HG03442 (cell line): ENCODE data around the gene PACS1.
"Not testable (repeated sequence)": the region's sequence is repeated elsewhere in the genome, so short reads cannot be mapped to it uniquely, and the experiment has no call there.

Experiments used
- ATAC-seq: cut with Tn5 transposase; IDR thresholded peaks from one replicate; pipeline ENCODE4 v1.9.1; 2021; ENCODE audit warnings: mild to moderate bottlenecking, moderate library complexity; ENCODE audit not compliant: unreplicated experiment

The PACS1 gene

DNA sequence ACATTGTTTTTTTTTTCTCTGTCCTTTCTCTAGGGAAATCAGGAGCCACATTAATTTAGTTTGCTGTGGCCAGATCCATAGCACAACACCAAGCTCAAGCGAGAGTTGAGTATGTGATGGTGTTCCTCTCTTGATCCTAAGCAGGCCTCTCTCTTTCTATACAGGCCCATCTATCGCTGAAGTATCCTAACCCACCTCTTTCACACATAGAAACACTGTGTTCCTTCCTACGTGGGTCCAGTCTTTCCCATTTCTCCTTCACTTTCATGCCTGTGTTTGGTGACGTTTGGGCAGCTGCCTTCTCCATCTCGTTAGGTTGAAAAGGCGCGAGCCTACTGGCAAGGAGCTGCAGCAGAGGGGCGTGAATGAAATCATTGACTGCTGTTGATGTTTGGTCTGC lies 2.4 kb downstream of the PACS1 start:
- ATAC-seq, result no peak

DNA sequence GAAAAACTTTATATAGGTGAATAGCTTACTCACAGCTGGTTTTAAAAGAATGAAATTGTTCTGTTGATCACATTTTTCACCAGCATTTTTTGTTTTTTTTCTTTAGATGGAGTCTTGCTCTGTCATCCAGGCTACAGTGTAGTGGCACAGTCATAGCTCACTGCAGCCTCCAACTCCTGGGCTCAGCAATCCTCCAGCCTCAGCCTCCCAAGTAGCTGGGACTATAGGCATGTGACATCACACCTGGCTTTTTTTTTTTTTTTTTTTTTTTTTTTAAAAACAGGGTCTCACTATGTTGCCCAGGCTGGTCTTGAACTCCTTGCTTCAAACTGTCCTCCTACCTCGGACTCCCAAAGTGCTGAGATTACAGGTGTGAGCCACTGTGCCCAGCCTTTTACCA lies 3.6 kb downstream of the PACS1 start:
- no peak for ATAC-seq

DNA sequence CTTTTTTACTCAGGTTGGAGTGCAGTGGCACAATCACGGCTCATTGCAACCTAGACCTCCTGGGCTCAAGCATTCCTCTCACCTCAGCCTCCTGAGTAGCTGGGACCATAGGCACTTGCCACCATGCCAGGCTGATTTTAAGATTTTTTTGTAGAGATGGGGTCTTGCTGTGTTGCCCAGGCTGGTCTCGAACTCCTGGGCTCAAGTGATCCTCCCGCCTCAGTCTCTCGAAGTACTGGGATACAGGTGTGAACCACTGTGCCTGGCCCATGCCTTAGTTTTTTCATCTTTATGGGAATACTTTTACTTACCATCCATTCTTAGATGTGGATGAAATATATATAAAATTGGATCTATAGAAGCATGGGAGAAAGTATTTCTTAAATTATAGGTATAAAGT lies 5.2 kb downstream of the PACS1 start:
- no peak for ATAC-seq

DNA sequence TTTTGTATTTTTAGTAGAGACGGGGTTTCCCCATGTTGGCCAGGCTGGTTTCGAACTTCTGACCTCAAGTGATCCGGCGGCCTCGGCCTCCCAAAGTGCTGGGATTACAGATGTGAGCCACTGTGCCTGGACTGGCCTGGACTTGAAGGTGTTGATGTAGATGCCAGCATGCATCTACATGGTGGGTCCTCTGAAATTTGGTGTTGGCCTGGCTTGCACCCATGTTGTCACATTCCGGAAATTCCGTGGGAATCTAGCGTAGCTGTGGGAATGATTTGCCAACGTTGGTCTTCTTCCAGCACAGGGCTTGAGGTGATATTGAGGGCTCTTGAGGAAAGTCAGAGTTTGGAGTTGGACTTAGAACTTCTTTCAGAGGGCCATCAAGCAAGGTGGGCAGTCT lies 6.5 kb downstream of the PACS1 start:
- ATAC-seq, result no peak

DNA sequence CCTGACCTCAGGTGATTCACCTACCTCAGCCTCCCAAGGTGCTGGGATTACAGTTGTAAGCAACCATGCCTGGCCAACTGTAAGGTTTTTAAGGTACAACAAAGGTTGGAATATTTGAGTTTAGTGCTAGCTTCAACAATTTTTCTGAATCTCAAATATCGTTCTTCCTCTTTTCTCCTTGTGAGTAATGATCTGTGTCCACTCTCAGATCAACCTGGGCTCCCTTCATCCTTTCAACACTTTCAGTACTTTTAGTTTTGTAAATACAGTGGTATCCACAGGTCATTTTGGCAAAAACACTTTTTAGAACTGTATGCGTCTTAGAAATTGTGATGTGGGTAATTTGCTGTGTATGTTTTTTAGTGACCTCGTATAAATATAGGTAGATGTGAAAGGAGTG lies 7.9 kb downstream of the PACS1 start:
- no peak for ATAC-seq

DNA sequence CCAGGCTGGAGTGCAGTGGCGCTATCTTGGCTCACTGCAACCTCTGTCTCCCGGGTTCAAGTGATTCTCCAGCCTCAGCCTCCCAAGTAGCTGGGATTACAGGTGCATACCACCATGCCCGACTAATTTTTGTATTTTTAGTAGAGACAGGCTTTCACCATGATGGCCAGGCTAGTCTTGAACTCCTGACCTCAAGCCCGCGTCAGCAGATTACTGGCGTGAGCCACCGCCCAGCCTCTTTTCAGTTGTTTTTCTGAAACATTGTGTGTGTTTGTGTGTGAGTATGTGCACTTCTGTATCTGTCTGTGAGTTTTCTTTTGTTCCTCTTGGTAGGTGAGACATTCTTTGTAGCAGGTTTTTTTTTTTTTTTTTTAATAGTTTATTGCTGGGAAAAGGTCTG lies 8.9 kb downstream of the PACS1 start:
- ATAC-seq, result not testable (repeated sequence)

DNA sequence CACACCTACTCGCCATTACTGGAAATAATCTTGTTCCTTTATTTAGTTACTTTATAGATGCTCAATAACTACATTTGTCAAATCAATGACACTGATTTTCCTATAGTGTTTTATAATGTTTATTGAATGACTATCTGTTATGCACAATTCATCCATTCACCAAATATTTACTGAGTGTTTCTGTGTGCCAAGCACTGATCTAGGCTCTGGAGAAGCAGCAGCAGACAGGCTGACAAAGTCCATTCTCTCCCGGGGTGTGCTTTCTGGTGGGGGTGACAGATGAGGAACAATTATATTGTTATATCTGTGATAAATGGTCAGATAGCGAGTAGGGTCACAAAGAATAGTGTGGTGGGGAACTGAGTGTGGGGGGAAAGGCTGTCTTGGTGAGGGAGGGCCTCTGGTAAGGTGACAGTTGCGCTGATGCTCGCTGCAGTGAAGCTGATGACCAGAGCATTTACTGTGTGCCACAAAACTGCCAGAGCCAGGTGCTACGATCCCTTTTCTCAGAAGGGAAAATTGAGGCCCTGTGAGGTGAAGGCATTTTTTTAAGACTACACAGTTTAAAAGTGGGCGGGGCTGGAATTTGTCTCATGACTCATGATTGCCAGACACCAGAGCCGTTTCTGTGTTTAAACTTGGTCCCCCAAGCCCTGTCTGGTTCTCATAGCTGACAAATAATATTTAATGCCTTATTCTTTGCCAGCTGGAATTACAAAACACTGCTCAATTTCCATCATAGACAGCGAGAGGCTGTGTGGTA lies 10.2 kb downstream of the PACS1 start:
- ATAC-seq, result no peak

DNA sequence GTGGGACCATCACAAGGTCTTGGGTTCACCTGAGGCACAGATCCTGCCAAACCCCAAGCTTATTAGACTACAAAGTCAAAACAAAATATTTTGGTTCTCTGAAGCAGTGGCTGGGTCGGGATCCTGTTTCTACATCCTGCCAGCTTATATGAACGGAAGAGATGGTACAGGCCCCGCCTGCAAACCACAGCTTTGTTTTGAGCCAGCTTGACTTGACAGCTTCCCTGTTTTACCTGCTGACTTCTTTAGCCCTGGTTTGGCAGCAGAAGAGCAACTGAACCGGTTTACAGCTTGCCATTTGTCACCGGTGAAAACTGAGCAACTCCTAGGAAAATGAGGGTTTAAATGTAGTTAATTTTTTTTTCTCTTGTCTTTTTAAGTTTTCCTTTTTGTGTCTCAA lies 11.4 kb downstream of the PACS1 start:
- no peak for ATAC-seq

DNA sequence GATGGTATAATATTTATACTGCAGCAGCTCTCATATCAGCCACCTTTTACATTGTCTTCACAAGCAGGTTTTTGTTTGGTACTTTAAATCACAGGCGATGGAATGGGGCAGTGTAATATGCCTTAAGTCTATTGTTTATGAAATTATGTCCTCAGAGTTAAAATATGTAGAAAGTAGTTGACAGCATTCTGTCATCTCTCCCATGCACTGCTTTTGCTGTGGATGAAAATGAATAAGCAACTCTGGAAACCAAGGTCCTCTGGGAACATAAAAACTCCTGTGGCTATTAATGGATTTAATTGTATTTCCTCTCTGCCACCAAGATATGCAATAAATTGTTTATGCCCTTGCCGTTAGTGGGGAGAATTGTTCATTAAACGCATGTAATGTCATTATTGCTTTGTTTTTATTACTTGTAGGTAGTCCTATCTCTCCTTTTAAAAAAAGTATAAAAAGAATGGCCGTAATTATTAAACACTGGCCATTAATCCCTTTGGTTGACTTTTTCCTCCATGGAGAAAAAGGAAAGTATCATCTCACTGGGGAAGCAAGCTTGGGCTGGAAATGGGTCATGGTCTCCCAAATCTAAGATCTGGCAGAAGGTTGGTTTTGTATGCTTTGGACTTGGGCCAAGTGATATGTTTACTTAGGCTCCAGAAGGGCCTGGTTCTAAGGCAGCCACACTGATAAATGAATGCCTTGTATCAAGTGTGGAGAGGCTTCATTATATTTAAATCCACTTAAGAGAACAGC lies 13.1 kb downstream of the PACS1 start:
- no peak for ATAC-seq

DNA sequence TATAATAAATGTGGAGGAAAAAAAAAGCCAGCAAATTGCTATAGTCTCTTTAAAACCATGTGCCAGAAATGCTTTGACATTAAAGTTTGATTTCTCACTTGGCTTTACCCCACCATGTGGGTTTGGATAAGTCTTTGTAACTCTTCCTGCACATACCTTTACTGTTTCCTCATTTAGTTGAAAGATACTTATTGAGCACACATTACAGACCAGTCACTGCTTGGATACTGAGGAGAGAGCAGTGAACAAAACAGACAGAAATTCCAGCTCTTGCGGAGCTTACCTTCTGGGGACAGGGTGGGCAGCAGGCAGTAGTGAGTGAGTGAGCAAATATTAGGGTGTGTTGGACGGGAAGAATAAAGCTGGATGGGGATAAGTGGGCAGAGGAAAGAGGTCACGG lies 13.7 kb downstream of the PACS1 start:
- ATAC-seq, result no peak

DNA sequence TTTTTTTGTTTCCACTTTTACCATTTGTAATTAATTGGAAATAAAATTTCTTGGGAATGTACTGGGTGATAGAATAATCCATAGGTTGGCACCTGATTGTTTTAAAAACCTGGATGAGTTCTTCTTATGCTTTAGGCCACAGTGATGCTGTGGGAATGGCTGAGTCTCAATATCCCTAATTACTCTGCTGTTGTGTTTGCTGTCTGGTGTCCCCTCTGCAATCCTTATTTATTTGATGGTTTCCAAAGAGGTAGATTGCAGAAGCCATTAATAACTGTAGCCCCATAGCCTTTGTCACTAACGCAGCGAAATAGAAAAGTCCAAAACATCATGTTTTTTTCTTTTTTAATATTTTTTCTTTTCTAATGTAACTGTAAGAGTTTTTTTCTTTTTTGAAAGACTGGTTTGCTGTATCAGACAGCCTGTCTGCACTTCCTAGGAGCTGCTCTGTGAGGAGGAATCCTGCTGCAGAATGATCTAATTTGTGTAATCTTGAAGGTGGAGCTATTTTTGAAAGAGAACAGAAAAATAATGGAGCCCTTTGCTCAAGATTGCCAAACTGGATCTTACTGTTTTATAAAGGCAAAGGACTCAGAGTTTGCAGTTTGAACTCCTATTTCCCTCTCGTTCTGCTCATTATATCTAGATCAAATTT lies 14.9 kb downstream of the PACS1 start:
- ATAC-seq, result no peak

DNA sequence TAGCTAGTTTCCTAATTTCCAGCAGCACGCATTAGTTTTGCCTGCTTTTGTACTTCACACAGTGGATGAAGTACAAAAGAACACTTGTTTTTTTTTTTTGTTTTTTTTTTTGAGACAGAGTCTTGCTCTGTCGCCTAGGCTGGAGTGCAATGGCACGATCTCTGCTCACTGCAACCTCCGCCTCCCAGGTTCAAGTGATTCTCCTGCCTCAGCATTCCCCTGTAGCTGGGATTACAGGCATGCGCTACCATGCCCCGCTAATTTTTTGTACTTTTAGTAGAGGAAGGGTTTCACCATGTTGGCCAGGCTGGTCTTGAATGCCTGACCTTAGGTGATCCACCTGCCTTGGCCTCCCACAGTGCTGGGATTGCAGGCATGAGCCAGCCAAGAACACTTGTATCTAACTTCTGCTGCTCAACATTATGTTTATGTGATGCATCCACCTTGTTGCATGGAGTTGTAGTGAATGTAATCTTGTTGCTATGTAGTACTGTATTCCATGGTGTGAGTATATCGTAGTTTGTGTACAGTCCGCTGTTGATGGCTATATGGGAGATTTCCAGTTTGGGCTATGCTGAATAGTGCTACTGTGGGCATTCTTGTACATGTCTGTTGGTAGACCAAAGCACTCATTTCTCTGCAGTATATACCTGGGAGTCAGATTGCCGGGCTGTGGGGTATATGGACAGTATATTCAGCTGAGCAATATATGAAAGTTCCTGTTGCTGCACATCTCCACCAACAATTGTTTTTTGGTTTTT lies 17.3 kb downstream of the PACS1 start:
- ATAC-seq, result no peak

DNA sequence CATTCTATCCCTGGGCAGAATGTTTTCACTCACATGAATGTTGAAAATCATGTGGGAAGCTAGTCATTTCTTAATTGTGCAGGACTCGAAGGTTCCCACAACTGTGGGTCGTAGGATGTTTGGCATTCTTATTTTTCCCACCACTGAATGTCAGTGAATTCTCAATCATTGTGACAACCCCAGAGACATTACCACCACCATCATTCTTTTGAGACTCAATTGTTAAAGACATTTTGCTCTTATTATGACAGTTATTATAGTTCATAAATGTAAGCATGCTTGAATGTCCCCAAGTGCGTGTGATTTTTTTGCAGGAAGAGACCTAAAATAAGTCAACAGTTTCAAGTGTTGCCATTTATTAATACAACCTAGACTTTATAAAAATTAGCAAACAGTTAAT lies 19.0 kb downstream of the PACS1 start:
- no peak for ATAC-seq

DNA sequence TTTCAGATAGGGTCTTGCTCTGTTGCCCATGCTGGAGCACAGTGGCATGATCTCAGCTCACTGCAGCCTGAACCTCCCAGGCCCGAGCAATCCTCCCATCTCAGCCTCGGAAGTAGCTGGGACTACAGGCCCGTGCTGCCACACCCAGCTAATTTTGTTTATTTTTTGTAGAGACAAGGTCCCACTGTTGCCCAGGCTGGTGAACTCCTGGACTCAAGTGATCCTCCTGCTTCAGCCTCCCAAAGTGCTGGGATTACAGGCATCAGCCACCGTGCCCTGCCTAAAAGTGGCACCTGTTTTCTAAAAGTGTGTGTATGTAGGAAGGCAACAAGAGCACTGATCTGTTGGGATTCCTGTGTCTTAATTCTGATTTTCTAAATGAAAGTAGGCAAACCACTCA lies 20.2 kb downstream of the PACS1 start:
- ATAC-seq, result no peak

DNA sequence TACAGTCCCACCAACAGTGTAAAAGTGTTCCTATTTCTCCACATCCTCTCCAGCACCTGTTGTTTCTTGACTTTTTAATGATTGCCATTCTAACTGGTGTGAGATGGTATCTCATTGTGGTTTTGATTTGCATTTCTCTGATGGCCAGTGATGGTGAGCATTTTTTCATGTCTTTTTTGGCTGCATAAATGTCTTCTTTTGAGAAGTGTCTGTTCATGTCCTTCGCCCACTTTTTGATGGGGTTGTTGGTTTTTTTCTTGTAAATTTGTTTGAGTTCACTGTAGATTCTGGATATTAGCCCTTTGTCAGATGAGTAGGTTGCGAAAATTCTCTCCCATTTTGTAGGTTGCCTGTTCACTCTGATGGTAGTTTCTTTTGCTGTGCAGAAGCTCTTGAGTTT lies 22.1 kb downstream of the PACS1 start:
- ATAC-seq, result not testable (repeated sequence)

DNA sequence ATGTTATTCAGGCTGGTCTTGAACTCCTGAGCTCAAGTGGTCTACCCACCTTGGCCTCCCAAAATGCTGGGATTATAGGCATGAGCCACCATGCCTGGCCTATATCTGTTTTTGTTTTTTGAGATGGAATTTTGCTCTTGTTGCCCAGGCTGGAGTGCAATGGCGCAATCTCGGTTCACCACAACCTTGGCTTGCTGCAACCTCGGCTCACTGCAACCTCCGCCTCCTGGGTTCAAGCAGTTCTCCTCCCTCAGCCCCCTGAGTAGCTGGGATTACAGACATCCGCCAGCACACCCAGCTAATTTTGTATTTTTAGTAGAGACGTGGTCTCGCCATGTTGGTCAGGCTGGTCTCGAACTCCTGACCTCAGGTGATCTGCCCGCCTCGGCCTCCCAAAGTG lies 29.7 kb downstream of the PACS1 start:
- not testable (repeated sequence) for ATAC-seq

DNA sequence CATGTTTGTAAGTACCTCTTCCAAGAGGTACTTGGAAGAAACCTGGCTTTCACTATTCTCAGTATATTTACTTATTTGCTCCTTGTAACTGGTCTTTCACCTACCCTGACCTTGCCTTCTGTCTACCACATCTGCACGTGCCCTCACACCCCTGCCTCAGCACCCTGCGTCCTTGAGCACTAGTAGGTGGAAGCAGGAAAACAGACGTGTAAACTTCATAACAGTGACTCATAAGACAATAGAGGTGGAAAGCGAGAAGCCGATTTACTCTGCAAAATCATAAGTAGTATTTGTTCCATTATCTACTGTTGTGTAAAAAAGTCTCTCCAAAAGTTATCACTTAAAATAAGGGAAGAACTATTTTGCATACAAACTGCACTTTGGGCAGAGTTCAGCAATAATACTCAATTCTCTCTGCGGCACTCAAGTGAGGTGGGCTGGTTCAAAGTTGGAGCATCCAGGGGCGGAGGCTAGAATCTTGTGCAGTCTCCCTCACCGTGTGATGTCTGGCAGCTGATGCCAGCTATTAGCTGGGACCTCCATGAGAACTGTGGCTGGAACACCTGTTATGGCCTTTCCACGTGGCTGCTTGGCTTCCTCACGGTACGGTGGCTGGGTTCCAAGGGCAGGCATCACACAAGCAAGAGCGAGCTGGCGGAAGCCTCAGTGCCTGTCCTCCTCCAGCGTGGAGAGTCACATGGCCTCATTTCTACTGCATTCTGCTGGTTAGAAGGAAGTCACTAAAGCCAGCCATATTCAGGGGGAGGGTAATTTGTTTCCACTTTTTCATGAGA lies 30.4 kb downstream of the PACS1 start:
- ATAC-seq, result peak; percentile 55

DNA sequence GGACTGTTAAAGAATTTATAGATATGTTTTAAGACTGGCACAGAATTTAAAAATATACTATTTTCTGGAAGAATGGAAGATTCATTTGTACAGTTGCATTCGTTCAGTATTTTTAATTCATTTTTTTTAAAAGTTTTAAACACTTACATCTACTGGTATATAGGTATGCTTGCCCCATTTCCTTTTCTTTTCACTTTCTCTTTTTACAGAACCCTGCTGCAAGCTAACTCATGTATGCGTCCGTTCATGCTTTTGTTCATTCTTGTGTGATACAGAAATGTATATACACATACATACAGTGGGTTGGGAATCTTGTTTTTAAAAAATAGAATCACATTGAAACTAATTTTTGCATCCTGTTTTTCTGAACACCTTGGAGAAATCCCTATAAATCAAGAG lies 31.0 kb downstream of the PACS1 start:
- no peak for ATAC-seq

DNA sequence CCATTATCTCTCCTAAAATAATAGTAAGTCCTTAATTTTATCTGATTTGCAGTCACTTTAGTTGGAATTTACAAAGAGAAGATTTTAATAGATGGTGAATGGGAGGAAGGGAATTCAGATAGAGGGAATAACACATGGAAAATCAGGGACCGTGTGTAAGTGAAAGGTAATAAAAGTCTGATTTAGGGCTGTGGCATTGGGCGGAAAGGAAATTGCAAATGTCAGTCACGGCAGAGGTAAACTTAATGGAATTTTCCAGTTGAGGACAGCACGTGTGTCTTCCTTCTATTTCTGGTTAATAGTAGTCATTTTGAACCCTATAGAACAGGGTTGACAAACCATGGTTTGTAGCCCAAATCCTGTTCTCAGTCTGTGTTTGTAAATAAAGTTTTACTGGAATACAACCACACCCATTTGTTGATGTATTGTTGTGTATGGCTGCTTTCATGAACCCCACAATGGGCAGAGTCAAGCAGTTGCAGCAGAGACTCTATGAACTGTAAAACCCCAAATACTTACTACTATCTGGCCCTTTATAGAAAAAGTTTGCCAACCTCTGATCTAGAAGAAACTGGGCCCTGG lies 34.1 kb downstream of the PACS1 start:
- ATAC-seq, result no peak
